Thymus (tissue), 11 donors: ENCODE measurements around the gene USO1. TPM values are rescaled to one million over a fixed set of nuclear protein-coding genes. Genes with fewer than 3 reads are reported as not detected.
"Not testable (repeated sequence)": the region's sequence is repeated elsewhere in the genome, so short reads cannot be mapped to it uniquely, and the experiment has no call there.

Experiments
- DNase-seq, 9 donors: peaks; one replicate each; pipeline ENCODE4 v3.0.0-alpha.2; 2013; ENCODE audit warnings: low spot score in 9 of 9, low read depth in 6 of 9, missing footprints in 1 of 9
- H3K27ac ChIP-seq, 2 donors: one replicate each; pipeline ENCODE4 v1.5.1; 2013; ENCODE audit warnings: control low read depth in 1 of 2, low read depth in 1 of 2, low read length in 1 of 2, mild to moderate bottlenecking in 1 of 2, moderate library complexity in 1 of 2
- H3K27me3 ChIP-seq, 2 donors: one replicate each; pipeline ENCODE4 v1.5.1; 2013; ENCODE audit warnings: low read length in 1 of 2; ENCODE audit not compliant: control insufficient read depth in 2 of 2, insufficient read depth in 1 of 2
- H3K36me3 ChIP-seq, 2 donors: one replicate each; pipeline ENCODE4 v1.5.1; 2013; ENCODE audit warnings: low read length in 1 of 2, mild to moderate bottlenecking in 1 of 2, moderate library complexity in 1 of 2; ENCODE audit not compliant: control insufficient read depth in 2 of 2, insufficient read depth in 2 of 2
- H3K4me1 ChIP-seq, 2 donors: one replicate each; pipeline ENCODE4 v1.5.1; 2013; ENCODE audit warnings: low read length in 2 of 2; ENCODE audit not compliant: control insufficient read depth in 2 of 2, insufficient read depth in 2 of 2
- H3K4me3 ChIP-seq, 2 donors: one replicate each; pipeline ENCODE4 v1.5.1; 2013; ENCODE audit warnings: low read length in 2 of 2, control low read depth in 1 of 2, mild to moderate bottlenecking in 1 of 2
- H3K9me3 ChIP-seq, 2 donors: one replicate each; pipeline ENCODE4 v1.5.1; 2013; ENCODE audit warnings: low read length in 1 of 2, mild to moderate bottlenecking in 1 of 2; ENCODE audit not compliant: control insufficient read depth in 2 of 2, insufficient read depth in 1 of 2
- WGBS: extraction: QIAGEN DNeasy Blood & Tissue Kit; methylation state at CpG from one replicate; pipeline ENCODE4 v1.1.7; 2013; 5-methylcytosine and 5-hydroxymethylcytosine counted together
- polyA plus RNA-seq: library from polyadenylated mRNA; stranded (reverse); fragments of 200-250 nt; gene quantifications from one replicate; pipeline ENCODE4 v1.2.3, GENCODE V29; 2013
- total RNA-seq: library from RNA; stranded (reverse); fragments of 120-200 nt; gene quantifications from one replicate; pipeline ENCODE4 v1.2.4, GENCODE V29; 2013
- donor health status: healthy.

The USO1 gene
- total and polyA plus RNA-seq, 2 donors = 42.6 to 45.4 TPM

DNA sequence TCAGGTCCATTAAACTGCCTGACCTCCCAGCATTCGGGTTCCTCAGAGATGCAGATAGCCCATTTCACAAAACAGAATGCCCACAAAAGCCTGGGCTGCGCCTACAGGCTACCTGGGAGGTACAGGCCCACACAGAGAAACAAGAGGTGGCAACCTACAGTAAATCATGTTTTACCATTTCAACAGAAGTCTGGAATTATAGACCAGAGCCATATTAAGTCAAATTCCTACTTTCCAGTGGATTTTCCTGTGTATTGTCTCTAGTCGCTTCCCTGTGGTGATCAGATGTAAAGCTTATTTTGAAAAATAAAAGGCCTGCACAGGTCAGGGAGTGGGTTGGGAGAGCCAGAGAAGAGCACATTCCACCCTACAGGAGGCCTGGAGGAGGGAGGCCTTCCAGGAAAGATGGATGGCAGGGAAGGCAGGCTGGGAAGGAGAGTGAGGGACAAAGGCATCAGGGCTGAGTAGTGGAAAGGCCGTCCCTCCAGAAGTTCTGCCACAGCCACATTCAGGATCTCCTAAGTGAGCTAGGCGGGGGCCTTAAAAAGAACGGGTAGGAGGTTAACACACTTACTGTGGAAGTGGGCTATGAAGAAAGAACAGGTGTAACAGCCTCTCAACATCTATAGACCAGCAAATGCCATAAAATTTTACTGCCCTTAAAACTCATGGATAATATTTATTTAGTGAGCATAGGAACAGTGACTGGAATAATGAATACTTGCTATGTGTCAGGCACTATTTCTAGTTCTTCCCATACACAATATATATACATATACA is 19.0 kb upstream of the USO1 start:
- WGBS = 98% methylated on average over 6 of the region's 6 CpGs
- H3K9me3 ChIP-seq = no peaks in the 10 kb centered on the region

DNA sequence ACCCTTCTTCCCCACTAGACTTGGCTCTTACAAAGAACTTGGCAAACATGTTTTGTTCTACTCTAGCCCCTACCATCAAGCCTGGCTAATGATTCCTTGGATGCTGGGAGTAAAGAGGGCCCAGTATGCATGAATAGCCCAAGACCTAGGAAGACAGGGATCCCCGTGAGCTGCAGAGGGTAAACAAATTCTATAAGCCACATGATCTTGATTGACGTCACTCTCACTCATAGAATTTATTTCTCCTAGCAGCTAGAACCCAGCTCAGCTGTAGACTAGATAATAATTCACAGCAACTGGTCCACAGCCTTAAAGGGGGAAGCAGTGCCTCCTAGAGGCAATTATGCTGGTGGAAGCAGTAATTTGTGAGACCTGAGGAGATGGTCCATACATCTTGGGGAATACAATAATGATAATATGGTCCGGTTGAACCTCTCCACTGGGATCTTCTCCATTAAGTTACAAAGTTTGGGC is 16.1 kb upstream of the USO1 start:
- no peaks in the 10 kb centered on the region for H3K9me3 ChIP-seq
- WGBS = 94% methylated on average over 3 of the region's 3 CpGs
- H3K4me3 ChIP-seq = no peak overlapping the region
- no peaks in the 10 kb centered on the region for H3K36me3 ChIP-seq
- peak in 3 of 9 donors; percentile 33 to 67 (median 45) for DNase-seq
- H3K27me3 ChIP-seq = no peaks in the 10 kb centered on the region
- H3K27ac ChIP-seq = no peak overlapping the region
- peaks cover 0 to 2% of the 10 kb centered on the region in 2 donors for H3K4me1 ChIP-seq

More for the DNA sequence above, 19.0 kb upstream of the USO1 start:
- DNase-seq = no peak
- no peaks in the 10 kb centered on the region for H3K36me3 ChIP-seq
- no peaks in the 10 kb centered on the region for H3K27me3 ChIP-seq
- H3K27ac ChIP-seq = no peak overlapping the region
- no peak overlapping the region for H3K4me3 ChIP-seq
- H3K4me1 ChIP-seq = peaks cover 0 to 2% of the 10 kb centered on the region in 2 donors

DNA sequence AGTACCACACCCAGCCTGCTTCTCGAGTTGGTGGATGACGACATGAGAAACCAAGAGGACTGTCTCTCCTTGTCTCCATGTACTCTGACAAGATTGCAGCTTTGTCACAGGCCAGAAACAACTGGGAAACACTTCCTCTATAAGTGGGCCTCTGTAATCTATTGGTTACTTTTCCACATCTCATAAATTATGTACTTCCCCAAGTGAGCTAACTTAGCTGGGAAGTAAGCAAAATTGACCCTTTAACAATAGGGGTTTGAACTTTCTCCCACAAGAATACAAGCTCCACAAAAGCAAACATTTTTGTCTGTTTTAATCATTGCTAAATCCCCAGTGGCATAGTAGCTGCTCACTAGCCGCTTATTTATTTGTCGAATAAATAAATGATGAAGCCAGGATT is 14.1 kb upstream of the USO1 start:
- no peak for DNase-seq
- H3K27ac ChIP-seq = no peak overlapping the region
- no peaks in the 10 kb centered on the region for H3K36me3 ChIP-seq
- H3K9me3 ChIP-seq = no peaks in the 10 kb centered on the region
- peaks cover 0 to 2% of the 10 kb centered on the region in 2 donors for H3K4me1 ChIP-seq
- H3K27me3 ChIP-seq = no peaks in the 10 kb centered on the region
- no peak overlapping the region for H3K4me3 ChIP-seq
- 86% methylated on average over 4 of the region's 4 CpGs for WGBS

DNA sequence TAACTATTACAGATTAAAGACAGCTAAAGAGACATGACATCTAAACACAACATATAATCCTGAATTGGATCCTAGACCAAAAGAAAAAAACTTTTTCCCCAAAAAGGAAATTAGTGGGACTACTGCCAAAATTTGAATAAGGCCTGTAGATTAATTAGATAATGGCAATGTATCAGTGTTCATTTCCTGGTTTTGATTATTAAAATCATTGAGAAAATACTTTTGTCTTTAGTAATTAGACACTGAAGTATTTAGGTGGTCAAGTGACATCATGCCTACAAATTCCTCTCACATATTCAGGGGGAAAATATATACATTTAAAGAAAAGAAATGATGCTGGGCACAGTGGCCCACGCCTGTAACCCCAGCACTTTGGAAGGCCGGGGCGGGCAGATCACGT is 10.4 kb upstream of the USO1 start:
- no peaks in the 10 kb centered on the region for H3K27me3 ChIP-seq
- H3K9me3 ChIP-seq = no peaks in the 10 kb centered on the region
- H3K4me1 ChIP-seq = no peaks in the 10 kb centered on the region
- H3K36me3 ChIP-seq = no peaks in the 10 kb centered on the region
- 97% methylated on average over 4 of the region's 4 CpGs for WGBS
- no peak for DNase-seq
- H3K27ac ChIP-seq = no peak overlapping the region
- H3K4me3 ChIP-seq = no peak overlapping the region

DNA sequence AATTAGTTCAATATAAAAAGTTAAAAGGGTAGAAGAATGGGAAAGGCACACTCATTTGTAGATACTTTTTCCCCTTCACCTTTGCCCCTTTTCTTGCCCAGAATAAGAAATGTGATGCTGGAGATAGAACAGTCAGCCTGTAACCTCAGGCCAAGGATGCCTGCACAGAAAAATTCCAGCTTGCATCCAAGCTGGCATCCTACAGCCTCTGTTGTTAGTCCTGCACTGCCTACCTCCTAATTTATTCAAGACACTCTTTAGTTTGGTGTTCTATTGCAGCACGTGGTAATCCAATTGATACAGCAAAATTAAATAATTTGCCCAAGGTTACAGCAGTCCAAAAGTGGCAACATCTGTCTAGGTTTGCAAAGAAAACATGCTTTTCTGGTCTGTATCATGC is 9.7 kb upstream of the USO1 start:
- Histone ChIP-seq H3K36me3 (no peaks in the 10 kb centered on the region), H3K4me1 (no peaks in the 10 kb centered on the region), H3K27me3 (no peaks in the 10 kb centered on the region), H3K4me3 (no peak overlapping the region), H3K27ac (no peak overlapping the region), H3K9me3 (no peaks in the 10 kb centered on the region)
- 85% methylated on average over 1 of the region's 1 CpG for WGBS
- no peak for DNase-seq

DNA sequence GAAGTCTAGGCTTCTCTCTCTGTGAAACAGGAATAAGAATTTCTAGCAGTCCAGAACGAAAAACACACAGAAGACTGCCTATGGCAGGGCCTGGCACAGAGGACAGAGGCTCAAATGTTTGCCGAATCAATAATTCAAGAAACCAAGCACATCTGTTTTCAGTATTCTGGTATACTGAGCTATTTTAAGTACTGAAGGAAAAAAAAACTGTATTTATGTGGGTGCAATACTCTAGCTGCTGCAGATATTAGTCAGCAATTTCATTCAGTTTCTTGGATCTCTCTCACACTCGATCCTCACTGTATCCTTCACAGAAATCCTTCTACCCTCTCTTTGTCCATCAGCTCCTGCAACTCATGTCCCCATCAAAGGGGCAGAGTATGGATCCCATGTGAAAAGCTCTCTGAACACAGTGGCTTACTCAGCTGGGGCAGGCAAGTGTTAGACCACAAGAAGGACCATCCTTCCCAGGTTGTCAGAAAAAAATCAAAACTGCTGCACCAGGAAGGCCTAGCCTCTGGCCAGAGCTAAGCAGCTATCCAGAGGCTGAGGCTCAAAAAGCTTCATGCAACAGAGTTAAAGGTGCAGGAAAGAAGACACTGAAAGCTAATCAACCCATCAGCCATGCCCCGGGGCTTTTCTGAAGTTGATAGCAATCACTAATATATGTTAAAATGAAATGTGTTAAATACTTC is 9.1 kb upstream of the USO1 start:
- Histone ChIP-seq H3K27me3 (no peaks in the 10 kb centered on the region), H3K27ac (no peak overlapping the region), H3K4me1 (no peaks in the 10 kb centered on the region), H3K36me3 (no peaks in the 10 kb centered on the region), H3K4me3 (no peak overlapping the region), H3K9me3 (no peaks in the 10 kb centered on the region)
- no peak for DNase-seq
- 64% methylated on average over 4 of the region's 4 CpGs for WGBS

DNA sequence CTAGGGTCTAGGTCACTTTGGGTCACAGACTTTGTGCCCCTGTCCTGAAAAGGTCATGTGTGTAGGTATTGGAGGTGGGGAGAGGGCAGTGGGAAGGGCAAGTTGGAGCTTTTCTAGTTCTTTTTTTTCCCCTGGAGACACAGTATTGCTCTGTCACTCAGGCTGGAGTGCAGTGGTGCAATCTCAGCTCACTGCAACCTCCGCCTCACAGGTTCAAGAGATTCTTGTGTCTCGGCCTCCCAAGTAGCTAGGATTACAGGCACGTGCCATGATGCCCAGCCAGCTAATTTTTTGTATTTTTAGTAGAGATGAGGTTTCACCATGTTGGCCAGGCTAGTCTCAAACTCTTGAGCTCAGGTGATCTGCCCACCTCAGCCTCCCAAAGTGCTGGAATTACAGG is 8.3 kb upstream of the USO1 start:
- not testable (repeated sequence) for H3K27me3 ChIP-seq, H3K27ac ChIP-seq
- 62% methylated on average over 3 of the region's 3 CpGs for WGBS

DNA sequence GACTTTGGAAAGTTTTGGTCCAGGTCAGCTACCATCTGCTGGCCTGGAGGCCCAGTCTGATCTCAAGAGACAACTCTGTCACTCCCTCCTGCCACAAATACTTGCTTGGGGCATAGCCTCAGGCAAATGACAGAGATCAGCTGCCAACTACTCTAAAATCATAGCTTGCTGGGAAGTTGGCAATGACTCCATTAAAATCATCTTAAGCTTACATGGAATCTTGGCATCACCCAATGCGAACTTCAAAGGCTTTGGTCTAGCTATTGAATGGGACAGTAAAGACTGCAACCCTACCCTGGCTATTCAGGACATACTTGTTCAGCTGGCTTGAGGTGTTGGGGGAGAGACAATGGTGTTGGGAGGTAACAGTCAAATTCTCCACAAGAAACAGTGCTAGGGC is 7.0 kb upstream of the USO1 start:
- no peak for DNase-seq
- no peaks in the 10 kb centered on the region for H3K36me3 ChIP-seq
- H3K4me1 ChIP-seq = no peaks in the 10 kb centered on the region
- no peak overlapping the region for H3K27ac ChIP-seq
- H3K27me3 ChIP-seq = no peaks in the 10 kb centered on the region
- H3K4me3 ChIP-seq = no peak overlapping the region
- no peaks in the 10 kb centered on the region for H3K9me3 ChIP-seq
- 95% methylated on average over 1 of the region's 1 CpG for WGBS

More for the DNA sequence above, 8.3 kb upstream of the USO1 start:
- H3K9me3 ChIP-seq, H3K4me1 ChIP-seq, DNase-seq, H3K36me3 ChIP-seq, H3K4me3 ChIP-seq: not testable (repeated sequence)

DNA sequence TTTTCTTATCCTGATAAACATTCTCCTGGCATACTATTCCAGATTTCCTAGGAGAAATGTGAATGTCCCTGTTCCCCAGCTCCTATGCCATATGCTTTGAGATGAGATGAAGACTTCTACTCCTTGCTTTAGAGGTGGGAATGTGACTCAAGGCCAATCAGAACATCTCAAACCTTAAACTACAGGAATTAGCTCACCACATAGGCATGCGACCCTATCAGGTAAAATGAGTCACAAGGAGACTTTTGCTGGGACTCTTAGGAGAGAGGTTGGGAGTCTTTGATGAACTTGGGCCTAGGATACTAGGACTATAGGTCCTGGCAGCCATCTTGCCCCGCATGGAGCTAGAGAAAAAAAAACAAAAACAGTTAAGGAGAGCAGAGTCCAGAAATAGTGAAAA is 5.8 kb upstream of the USO1 start:
- Histone ChIP-seq H3K27ac (no peak overlapping the region), H3K27me3 (no peaks in the 10 kb centered on the region), H3K36me3 (no peaks in the 10 kb centered on the region), H3K4me3 (no peak overlapping the region), H3K4me1 (peaks cover 6% of the 10 kb centered on the region in 2 donors), H3K9me3 (no peaks in the 10 kb centered on the region)
- DNase-seq = no peak
- WGBS = 97% methylated on average over 2 of the region's 2 CpGs
